ENCODE measurements around the gene MTA1.

GRCh38 chr14:105501504-105502291 lies 82.1 kb downstream of the MTA1 start:
- TF ChIP-seq CTCF (IDR thresholded peaks at IDR 0.05) (no peak), MAX (IDR thresholded peaks at IDR 0.05; ENCODE audit: low read depth) (no peak)
